HG03039 (cell line): ENCODE results near the gene HK3.

Experiments
- ATAC-seq: cut with Tn5 transposase; IDR thresholded peaks from one replicate; pipeline ENCODE4 v1.9.1; 2021; ENCODE audit warnings: mild to moderate bottlenecking, moderate library complexity; ENCODE audit not compliant: unreplicated experiment

HK3 gene

DNA sequence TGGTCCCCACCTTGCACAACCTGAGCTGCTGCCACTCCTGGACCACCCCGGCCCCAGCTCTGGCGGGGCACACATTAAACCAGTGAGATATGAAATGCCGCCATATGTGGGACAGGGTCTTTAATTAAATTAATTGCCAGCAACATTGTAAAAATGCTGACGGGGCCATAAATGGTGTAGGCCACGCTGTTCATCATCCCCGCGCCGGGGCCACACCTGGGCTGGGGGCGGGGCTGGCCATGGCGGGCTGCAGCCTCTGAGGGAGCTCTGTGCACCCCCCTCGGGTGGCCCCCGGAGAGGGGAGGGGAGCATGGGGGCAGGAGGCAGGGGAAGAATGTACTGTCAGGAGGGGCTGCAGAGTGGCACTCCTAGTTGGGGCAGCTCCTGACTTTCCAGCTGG is 47.8 kb downstream of the HK3 start:
- no peak for ATAC-seq

DNA sequence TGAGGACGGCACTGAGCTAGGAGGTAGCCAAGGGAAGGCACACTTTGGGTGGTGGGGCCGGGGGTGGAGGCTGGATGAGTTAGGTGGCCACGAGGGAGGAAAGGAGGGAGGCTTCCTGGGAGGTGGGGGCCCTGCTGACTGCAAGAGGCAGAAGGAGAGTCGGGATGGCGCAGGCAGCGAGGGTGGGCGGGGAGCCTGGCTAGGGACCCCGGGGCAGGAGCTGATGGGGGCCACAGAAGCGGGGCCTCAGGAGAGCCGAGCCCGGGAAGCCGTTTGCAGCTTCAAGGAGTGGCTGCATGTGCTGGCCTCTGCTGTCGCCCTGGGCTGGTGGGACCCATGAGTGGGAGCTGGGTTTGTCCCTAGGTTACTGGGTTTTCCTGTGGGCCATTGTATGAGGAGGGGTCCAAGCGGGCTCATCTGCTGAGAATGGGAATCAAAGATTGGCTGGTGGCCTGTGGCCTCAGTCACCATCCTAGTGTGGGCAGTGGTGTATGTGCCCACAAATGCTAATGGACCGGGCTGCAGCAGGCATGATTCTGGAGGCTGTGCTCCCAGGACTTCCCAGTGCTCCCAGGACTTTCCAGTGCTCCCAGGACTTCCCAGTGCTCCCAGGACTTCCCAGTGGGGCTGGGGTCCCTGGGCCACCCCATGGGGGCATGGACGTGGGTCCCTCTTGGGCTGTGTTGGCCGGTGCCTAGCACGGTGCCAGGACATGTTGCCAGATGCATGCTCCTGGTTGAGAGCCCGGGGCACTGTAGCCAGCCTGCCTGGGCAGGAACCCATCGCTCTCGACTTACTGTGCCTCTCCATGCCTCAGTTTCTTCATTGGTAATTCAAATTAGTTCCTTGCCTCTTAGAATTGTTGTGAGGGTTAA is 48.5 kb downstream of the HK3 start:
- ATAC-seq, result no peak

DNA sequence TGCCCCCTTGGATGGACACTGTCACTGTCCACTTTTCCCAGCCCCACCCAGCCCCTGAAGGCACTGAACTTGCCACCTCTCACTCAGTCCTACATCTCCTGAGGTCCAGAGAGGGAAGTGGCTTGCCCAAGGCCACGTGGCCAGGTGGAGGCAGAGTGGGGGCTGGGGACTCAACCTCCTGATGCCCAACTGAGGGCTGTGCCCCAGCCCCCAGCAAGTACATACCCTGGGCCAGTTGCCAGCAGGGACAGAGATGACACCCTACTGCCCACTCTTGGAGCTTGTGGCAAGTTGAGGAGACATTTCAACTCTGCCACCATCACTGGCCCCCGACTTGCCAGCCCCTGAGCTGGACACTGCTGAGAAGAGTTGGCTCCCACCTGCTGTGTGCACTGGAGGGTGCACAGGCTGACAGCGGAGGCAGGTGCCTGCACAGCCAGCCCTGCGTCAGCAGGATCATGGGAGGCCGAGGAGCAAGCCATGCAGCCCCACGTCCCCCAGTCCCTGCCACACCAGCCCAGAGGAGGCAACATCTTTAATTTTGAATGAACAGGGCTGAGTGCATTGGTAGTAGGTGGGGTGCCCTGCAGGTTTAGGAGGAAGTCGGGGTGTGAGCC is 49.4 kb downstream of the HK3 start:
- no peak for ATAC-seq

DNA sequence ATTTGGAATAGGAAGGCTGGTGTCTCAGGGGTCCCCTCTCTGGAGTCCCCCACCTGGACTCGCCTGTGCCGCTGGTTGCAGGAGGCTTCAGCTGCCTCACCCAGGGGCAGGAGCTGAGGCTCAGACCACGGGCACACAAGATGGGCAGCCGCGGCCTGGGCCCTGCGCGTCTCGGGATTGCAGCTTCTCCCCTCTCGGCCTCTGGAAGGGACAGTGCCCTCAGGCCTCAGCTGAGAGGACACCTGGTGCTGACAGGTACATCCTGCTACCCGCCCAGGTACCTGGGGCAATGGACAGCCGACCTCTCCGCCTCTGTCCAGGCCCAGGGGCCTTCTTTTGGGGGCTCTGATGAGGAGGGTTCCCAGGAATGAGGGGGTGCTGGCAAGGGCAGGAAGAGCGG is 50.5 kb downstream of the HK3 start:
- no peak for ATAC-seq

DNA sequence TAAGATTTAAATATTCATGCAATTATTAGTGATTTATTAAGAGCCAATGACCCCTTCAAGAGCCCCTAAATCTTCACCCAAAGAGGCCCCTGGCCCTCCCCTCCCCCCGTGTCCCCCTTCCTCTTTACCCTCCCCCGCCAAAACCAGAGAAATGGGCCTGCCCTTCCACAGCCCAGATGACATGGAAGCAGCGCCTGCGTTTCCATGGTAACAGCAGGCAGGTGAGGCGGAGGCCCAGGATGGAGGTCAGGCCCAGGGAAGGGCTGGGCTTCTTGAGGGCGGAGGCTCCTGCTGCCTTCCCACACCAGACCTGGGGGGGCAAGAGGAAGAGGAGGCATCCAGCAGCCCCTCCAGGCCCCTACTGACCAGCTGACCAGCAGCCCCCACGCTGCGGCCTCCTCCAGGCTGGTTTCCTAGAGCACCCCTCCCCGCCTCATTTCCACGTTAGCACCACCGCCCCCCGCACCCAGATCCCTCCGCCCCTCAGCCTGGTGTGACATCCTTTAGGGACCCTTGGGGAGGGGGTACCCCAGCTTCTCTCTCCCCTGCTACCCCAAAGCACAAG is 51.3 kb downstream of the HK3 start:
- ATAC-seq, result no peak

DNA sequence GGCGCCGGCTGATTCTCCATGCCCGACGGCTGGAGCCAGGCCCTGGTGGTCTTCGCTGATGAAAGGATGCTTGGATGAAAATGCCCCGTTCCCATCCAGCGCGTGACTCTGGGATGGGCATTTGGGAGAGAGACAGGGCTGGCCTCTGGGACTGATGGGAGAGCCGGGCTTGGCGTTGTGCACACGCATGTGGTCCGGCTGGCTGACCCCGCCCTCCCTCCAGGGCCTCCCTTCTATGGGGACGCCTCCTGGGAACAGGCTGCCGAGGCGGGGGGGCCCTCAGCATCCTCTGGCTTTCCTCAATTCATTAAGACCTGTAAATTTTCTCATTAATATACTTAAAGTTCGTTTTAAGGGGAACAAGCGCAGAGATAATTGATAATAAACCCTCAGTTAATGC is 52.0 kb downstream of the HK3 start:
- ATAC-seq, result no peak

DNA sequence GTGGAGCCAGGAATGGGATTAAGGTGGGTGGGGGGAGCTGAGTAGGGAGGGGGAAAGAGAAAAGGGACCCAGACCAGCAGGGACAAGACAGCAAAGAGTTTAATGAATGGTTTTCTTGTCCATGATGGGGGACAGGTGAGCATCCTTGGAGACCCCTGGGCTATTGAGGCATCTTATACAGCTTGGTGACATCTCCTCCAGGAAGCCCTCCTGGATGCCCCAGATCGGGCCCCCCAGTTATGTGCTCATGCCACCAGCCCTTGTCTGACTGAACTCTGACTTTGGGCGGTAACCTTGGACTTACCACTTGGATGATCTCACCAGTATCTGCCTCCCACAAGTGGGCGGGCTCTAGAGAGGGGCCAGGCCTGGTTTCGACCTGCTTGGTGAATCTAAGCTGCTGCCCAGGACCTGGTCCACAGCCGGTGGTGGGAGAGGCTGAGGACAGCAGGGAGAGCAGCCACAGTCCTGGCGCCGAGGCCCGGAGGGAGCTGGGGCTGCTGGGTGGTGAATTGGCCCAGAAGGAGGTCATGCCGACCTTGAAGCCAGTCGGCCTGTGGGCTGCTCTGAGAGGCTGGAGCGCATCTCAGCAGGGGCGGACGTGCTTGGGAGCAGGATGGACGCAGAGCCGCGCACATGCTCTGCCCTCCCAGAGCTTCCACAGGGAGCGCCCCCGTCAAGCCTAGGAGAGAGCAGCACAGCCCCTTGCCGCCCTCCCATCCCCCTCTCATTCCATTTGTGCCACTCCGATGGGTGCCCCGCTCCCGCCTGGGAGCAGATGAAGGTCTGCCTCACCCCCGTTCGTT is 52.6 kb downstream of the HK3 start:
- no peak for ATAC-seq

DNA sequence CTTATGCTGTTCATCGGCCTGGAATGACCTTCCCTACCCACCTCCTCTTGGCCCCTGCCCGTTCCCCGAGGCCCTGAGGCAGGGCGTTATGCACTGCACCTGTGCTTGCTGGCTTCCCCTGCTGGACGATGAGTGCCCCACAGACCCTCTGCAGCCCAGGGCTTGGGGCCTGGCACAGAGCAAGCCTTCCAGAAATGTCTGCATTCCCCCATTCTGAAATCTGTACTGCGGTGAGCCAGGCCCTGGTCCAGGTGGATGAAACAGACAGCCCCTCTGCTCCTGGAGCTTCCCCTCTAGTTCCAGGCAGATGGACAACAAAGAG is 53.8 kb downstream of the HK3 start:
- ATAC-seq, result no peak

DNA sequence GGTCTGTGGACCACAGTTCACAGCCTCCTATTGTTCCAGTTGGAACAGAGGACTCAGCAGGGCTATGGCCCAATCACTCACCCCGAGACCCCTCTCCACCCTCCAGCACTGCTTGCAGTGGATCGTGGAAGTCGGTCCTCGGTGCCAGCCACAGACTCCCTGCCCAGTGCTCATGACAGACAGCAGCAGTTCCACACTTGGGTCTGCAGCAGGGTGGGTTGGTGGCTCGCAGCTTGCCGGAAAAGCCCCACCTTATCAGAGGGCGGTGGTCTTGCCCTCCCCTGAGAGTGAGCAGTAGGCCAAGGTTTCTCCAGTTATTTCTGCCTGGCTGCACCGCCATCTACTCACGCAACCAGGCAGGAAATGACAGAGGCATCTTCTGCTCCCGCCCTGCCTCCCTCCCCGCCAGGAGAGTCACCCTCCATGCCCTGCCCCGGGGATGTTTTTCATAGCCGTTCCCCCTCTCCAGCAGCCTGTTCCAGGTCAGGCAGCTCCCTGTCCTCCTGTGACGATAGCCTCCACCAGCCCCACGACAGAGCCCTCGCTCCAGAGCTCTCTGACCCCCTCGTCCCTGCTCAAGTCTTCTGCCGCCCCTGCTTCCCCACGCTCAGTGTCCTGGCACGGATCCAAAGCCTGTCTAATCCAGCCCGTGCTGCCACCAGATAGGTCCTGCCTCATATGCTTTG is 54.3 kb downstream of the HK3 start:
- ATAC-seq, result no peak

DNA sequence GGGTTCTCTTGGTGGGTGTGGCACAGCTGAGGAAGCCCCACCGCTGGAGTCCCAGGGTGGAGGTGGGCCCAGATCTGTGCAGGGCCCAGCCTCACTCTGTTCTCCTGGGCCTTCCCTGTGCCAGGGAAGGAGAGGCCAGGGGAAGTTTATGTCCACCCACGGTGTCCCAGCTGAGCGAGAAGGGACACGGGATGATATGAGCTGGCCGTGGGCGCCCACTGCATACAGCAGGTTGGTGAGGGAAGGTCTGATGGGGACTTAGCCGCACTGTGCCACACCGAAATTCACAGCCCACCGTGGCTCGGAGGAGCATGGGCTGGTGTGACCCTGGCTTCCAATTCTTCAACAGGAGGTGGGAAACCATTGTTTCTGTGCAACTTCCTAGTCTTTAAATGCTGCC is 54.9 kb downstream of the HK3 start:
- ATAC-seq, result no peak

DNA sequence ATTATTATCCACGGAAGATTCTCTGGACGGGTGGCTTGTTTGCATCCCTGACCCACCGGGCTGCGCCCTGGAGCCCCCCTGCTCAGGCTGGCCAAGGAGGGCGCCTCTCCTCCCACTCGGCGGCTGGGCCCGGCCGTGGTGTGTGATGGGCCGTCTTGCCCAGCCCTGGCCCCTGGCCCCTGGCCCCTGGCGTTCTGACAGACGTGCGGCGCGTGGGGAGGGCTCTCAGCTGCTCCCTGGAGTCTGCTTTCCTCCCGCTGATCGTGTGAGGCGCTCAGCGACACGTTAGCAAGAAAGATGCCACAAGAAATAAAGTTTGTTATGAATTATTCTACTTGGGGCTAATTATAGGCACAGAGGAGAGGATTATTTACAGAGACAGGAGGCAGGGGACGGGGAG is 55.5 kb downstream of the HK3 start:
- ATAC-seq, result no peak

DNA sequence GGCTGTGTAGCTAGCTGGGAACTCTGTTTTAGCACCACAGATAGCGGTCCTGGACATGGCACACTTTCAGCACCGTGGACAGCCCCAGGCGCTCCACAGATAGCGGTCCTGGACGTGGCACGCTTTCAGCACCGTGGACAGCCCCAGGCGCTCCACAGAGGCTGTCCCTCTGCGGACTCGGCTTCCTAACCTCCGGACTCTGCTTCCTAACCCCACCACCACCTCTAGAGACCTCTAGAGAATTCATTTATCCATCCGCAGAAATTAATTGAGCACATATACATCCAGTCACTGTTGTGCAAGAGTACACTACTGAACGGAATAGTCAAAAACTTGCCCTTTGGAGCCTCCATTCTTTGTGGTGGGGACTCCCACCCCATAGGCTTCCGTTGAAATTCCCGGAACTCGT is 61.4 kb downstream of the HK3 start:
- ATAC-seq, result no peak

DNA sequence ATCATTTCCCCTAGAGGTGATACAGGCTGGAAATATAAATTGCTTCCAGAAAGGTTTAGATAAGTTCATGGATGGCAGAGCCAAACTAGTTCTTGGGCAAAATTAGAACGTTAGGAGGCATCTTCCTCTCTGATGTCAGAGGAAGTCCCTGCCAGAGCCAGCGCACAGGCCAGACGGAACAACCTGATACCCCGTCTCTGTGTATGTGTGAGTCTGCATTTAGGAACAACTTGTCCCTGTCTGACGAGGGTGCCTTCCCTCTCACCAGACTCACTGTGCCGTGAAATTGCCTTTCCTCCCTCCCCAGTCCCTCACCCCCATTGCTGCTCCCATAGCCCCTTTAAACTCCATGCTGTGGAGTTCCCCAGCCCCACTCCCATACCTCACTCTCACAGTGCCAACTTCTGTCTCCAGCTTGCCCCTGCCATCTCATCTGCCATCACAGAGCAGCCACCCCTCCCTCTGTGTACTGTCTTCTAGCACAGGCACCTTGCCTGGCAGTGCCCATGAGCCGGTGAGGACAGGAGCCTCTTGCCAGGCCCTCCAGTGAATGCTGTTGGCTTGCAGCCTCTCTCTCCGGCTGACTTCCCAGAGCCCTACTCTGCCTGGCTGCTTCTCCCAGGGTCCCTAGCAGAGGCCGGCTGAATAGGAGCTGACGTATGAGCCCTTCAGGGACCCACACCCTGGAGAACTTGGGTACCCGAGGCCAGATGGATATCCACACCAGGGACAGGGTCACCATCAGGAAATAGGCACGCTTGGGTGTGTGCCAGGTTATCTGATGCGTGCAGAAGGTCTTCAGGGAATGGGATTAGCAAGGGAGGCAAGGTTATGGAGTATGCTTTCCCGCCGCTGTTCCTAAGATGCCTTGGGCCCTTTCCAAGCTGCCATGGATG is 62.1 kb downstream of the HK3 start:
- no peak for ATAC-seq

DNA sequence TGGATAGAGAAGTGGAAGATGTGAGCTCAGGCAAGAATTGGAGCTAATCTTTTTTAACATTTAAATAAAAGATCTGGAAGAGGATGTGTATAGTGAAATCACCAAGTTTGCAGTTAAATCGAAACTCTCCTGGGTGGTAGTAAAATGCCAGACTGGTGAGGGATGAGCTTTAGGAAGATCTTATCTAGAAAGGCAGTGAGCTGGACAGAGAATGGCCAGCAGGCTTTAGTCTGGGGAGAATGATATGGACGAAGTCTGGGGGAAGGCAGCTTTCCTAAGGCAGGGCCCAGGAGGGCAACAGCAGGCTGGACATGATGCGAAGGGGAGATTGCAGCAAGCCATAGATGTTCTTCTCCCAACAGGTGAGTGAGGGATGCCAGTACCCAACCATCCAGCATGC is 63.2 kb downstream of the HK3 start:
- ATAC-seq, result no peak

DNA sequence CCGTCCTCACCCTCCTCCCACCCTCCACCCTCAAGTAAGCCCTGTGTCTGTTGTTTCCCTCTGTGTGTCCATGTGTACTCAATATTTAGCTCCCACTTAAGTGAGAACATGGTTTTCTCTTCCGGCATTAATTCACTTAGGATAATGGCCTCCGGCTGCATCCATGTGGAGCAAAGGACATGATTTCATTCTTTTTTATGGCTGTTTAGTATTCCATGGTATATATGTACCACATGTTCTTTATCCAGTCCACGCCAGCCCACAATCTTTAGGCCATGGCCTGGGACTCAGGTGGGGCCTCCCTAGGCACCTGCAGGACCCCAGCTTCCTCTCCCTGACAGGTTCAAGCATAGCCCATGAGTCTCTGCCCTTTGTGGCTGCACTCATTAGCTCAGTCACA is 65.9 kb downstream of the HK3 start:
- ATAC-seq, result no peak

DNA sequence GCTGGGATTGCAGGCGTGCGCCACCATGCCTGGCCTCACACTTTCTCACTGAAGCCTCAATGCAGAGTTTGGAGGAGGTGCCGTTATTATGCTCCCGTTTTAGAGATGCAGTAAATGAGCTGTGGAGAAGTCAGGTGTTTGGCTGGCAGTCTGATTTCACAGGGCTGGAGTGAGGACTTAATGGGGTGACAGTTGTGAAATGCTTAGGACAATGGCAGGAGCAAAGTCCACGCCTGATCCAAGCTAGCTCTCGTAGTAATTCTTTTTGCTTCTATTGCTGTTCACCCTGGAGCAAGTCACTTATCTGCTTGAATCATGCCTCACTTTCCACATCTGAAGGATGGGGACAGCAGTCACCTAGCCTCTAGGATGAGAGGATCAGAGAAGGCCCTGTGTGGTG is 67.0 kb downstream of the HK3 start:
- no peak for ATAC-seq

DNA sequence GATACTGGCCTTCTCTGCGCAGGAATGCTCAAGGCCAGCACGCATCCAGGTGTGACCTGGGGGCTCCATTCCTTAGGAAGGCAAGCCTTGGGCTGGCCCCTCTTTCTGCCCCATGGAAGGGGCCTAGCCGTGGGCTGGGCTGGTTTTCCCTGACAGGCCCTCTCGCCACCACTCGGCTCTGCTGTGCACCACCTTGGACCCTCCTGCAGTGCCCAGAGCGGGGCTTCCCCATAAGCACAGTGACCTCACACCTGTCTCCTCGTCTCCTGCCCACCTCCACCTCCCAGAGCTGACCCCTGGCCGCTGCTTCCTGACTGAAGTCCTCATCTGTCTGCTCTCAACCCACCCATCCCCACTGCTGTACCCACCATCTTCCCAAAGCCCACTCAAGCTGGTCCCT is 67.7 kb downstream of the HK3 start:
- no peak for ATAC-seq

DNA sequence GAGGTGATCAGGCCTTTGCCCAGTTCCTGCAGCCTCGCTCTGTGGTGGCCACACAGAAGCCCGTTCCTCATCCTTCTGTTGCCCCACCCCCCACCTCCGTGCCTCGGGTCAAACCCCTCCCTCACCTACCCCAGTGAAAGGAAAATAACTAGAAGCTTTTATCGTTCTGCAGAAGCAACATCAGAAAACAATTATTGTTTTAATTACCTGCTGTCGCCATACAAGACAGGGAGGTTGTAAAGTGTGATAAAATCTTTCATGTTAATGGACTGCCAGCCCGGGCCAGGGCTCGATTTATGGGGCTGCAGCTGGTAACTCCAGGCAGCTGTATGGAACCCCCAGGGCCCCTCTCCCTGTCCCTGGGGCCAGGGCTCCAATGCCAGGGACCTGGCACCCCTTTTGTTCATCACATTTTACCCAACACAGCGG is 68.1 kb downstream of the HK3 start:
- no peak for ATAC-seq
